TTC549 (cell line): ENCODE data around the gene PMVK.

Source experiments
- FAIRE-seq: peaks from 2 replicates; lab custom pipeline; 2012; peaks lifted over from hg19 to GRCh38; lab: Jason Lieb, UNC

Gene PMVK

GRCh38 chr1:154966111-154966510, 29.6 kb upstream of the PMVK start:
- FAIRE-seq = no peak

- no peak for FAIRE-seq
These were observed 27.8 kb upstream of the PMVK start for GRCh38 chr1:154964359-154964758.

- no peak for FAIRE-seq
These were observed 27.1 kb upstream of the PMVK start for GRCh38 chr1:154963643-154964042.

- no peak for FAIRE-seq
These were observed 26.3 kb upstream of the PMVK start for GRCh38 chr1:154962795-154963330.

DNA sequence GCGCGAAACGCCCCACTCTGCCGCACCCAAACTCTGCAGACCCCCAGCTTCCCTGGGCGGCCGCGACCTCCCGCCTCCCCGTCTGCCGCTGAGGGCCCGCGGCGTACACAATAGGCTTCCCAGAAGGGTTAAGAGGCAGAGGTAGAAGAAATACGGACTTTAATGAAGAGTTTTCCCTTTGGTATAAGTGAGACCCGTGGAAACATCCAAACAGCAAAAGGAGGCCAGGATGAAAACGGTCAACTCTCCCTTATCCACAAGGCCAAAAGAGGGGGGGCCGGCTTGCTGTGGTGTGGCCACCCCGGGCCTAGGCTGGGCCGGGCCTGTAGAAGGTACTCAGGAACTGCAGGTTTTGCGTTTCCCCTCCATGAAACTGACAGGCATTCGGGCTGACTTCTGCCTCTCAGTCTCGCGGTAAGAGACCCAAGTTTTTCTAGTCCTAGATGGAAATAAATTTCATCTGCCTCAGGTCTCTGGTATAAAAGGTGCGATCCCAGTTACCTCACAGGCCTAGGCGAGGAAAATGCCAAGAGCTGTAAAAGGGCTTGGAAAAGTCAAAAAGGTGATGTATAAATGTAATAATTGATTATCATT, 25.7 kb upstream of the PMVK start:
- no peak for FAIRE-seq

- no peak for FAIRE-seq
These were observed 25.0 kb upstream of the PMVK start, which contains the start of gene PYGO2 for GRCh38 chr1:154961207-154962155. TSS of gene PYGO2 (minus strand) at chr1:154961782. CDS start at chr1:154961576, 206 bp downstream.

- FAIRE-seq = no peak
These were observed 24.1 kb upstream of the PMVK start for GRCh38 chr1:154960446-154961136.

DNA sequence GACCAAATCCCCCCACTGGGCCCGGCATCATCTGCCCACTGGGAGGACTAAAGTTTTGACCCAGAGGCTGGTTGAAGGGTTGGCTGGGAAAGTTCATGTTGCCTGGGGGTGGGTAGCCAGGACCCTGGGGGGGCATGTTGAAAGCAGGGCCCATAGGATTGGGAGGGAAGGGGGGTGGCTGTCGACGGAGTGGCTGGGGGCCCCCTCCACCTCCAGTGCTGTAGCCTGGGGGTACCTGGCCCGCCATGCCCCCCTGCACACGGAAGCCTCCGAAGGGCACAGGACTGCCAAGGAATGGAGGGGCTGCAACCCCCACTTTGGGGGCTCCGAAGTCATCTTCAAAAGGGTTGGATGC, 22.9 kb upstream of the PMVK start:
- FAIRE-seq = no peak

DNA sequence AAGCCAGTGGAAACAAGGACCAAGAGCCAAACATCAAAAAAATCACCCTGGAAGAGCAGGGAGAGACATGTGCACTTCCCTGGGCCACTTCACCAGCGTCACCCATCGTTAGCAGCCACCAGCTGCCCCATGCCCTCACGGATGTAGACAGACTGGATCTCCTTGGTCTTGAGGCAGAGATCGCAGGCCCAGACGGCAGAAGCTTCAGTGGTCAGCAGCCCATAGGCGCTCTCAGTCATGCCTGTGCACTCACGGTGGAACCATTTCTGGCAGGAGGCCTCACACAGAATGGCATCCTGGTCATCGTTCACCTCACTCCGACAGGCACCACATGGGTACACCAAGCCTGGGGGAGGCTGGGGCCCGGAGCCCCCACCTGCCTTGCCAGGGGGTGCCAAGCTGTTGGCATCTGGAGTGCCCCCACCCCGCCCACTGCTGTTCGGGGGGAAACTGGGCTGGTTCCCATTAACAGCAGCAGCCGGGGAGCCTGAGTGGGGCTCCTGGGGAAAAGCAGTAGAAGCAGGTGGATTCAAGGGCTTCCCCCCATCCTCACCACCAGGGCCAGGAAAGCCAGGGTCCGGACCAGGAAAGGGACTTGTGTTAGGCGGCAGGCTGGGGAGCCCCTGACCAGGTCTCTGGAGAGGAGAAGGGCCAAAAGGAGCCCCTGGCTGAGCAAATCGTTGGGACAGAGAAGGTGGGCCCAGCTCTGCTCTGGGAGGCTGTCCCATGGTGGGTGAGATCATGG, 22.3 kb upstream of the PMVK start:
- FAIRE-seq = no peak

GRCh38 chr1:154958036-154958435, 21.5 kb upstream of the PMVK start:
- FAIRE-seq = no peak

DNA sequence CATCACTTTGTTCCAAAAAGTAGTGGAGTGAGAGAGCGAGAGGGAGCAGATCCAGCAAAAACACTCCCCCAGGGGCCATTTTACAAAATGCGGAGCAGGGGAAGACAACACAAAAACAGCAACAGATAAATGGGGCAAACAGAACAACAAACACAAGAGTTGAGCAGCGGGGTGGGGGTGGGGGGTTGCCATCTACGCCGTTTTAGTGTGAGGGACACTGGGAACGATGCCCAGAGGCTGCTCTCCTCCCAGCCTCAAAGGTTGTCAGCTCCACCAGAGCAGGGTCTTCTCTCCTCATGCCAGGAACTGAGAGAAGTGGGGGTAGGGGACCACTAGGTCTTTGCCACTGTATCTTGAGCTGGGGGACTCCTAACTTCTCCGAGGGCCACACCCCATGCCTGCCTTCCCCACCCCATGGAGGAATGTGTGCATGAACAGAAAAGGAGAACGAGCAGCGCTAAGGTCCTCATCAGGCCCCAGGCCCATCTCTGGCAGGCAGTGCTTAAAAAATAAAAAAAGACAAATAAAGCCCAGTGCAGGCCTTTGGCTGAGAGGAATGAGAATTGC, 20.7 kb upstream of the PMVK start:
- FAIRE-seq = no peak

- no peak for FAIRE-seq
These were observed 20.0 kb upstream of the PMVK start for GRCh38 chr1:154956544-154956941.

- peak; percentile 96 for FAIRE-seq
These were observed 19.4 kb upstream of the PMVK start, which contains the start of gene PBXIP1 for GRCh38 chr1:154955718-154956543. TSS of gene PBXIP1 (minus strand) at chr1:154956099. CDS start at chr1:154953721, 2,378 bp downstream.

GRCh38 chr1:154955039-154955717, 18.7 kb upstream of the PMVK start:
- FAIRE-seq = no peak

GRCh38 chr1:154954541-154954940, 18.0 kb upstream of the PMVK start:
- no peak for FAIRE-seq

DNA sequence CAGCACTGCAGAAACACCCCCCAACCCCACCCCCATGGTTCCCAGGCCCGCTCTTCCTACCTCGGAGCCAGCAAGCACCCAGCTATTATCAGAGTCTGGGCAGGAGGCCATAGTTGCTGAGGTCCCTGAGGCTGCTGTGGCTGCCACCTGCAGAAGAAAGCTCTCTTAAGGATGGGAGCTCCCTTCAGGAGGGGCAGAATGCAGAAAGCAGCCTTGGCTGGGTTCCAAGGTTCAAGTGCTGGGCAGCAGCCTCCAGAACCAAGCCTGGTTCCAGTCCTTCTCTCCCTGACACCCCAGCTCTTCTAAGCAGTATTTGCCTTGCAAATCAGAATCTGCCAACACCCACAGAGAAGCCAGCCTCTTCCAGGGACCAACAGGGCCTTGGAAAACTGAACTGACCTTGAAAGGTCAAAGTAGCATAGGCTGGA, 17.1 kb upstream of the PMVK start:
- FAIRE-seq = no peak

DNA sequence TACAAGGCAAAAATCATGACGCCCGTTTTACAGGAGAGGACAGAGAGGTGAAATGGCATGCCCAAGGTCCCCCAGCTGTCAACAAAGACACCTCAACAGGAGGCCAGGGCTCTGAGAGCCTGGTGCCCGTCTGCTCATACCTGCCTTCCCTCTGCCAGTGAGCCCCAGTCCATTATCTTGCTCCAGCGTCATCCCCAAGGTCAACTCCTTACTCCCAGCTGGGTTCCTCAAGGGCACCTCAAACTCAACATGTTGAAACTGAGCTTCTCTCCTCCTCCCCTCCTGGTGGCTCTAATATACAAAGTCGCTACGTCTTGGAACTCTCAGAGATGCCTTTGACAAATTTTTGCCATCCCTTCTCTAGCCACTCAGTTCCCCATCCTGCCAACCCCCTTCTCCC, 16.1 kb upstream of the PMVK start:
- no peak for FAIRE-seq

DNA sequence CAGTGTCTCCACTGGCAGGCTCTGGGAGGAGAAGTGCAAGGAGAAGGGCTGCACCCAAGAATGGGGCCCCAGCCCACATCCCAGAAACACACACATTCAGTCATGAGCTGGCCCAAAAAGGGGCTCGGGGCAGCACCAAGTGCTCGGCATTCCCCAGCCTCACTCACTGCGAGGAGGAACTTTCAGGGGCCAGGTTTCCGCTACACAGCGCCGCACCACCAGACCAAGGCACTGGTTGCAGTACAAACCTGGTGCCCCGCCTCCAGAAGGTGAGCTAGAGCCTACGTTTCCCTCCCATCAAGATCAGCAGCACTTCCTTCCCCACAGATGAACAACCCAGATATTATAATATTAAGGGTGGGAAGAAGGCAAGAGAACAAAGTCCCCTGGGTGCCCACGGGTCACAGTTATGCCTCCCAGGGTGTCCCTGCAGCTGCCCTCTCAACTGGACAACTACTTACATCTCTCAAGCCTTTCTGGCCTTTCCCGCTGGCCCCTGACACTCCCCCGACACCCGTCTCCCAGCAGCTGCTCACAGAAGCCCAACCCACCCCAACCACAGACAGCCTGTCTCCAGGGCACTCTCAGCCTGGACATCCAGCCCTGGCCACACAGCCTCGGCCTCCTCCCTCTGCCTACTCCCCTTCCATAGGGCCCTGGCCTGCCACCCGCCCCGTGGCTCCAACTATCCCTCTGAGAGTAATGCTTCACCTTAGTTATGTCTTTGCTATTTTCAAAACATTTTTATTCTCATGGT, 15.6 kb upstream of the PMVK start:
- no peak for FAIRE-seq

GRCh38 chr1:154948079-154948478, 11.6 kb upstream of the PMVK start:
- no peak for FAIRE-seq
